Measurements from ENCODE around the gene ATP6V1G2. TPM values are rescaled to one million over a fixed set of nuclear protein-coding genes. Genes with fewer than 3 reads are reported as not detected.

ATP6V1G2 gene
- total and polyA plus RNA-seq, 2 of the 8 experiments (the other 6 are each of a cell fraction or from before 2014, with no cell fraction given), result 3.0 to 5.7 TPM

DNA sequence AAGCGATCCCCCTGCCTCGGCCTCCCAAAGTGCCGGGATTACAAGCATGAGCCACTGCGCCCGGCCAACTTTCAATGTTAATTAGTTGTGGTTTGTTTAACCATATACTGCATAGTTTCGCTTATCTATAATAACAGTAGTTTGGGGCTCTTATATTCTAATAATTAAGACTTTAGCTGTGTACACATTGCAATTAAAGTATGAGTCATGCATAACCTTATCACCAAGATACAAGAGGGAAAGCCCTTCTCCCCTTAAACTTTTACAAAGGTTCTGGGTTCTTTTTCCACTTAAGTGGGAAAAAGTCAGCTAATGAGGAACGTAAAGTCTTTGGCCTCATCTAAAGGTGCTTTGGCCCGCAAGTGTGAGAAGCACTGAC lies 20.9 kb downstream of the ATP6V1G2 start (continued):
- TF ChIP-seq, protein P1, sequence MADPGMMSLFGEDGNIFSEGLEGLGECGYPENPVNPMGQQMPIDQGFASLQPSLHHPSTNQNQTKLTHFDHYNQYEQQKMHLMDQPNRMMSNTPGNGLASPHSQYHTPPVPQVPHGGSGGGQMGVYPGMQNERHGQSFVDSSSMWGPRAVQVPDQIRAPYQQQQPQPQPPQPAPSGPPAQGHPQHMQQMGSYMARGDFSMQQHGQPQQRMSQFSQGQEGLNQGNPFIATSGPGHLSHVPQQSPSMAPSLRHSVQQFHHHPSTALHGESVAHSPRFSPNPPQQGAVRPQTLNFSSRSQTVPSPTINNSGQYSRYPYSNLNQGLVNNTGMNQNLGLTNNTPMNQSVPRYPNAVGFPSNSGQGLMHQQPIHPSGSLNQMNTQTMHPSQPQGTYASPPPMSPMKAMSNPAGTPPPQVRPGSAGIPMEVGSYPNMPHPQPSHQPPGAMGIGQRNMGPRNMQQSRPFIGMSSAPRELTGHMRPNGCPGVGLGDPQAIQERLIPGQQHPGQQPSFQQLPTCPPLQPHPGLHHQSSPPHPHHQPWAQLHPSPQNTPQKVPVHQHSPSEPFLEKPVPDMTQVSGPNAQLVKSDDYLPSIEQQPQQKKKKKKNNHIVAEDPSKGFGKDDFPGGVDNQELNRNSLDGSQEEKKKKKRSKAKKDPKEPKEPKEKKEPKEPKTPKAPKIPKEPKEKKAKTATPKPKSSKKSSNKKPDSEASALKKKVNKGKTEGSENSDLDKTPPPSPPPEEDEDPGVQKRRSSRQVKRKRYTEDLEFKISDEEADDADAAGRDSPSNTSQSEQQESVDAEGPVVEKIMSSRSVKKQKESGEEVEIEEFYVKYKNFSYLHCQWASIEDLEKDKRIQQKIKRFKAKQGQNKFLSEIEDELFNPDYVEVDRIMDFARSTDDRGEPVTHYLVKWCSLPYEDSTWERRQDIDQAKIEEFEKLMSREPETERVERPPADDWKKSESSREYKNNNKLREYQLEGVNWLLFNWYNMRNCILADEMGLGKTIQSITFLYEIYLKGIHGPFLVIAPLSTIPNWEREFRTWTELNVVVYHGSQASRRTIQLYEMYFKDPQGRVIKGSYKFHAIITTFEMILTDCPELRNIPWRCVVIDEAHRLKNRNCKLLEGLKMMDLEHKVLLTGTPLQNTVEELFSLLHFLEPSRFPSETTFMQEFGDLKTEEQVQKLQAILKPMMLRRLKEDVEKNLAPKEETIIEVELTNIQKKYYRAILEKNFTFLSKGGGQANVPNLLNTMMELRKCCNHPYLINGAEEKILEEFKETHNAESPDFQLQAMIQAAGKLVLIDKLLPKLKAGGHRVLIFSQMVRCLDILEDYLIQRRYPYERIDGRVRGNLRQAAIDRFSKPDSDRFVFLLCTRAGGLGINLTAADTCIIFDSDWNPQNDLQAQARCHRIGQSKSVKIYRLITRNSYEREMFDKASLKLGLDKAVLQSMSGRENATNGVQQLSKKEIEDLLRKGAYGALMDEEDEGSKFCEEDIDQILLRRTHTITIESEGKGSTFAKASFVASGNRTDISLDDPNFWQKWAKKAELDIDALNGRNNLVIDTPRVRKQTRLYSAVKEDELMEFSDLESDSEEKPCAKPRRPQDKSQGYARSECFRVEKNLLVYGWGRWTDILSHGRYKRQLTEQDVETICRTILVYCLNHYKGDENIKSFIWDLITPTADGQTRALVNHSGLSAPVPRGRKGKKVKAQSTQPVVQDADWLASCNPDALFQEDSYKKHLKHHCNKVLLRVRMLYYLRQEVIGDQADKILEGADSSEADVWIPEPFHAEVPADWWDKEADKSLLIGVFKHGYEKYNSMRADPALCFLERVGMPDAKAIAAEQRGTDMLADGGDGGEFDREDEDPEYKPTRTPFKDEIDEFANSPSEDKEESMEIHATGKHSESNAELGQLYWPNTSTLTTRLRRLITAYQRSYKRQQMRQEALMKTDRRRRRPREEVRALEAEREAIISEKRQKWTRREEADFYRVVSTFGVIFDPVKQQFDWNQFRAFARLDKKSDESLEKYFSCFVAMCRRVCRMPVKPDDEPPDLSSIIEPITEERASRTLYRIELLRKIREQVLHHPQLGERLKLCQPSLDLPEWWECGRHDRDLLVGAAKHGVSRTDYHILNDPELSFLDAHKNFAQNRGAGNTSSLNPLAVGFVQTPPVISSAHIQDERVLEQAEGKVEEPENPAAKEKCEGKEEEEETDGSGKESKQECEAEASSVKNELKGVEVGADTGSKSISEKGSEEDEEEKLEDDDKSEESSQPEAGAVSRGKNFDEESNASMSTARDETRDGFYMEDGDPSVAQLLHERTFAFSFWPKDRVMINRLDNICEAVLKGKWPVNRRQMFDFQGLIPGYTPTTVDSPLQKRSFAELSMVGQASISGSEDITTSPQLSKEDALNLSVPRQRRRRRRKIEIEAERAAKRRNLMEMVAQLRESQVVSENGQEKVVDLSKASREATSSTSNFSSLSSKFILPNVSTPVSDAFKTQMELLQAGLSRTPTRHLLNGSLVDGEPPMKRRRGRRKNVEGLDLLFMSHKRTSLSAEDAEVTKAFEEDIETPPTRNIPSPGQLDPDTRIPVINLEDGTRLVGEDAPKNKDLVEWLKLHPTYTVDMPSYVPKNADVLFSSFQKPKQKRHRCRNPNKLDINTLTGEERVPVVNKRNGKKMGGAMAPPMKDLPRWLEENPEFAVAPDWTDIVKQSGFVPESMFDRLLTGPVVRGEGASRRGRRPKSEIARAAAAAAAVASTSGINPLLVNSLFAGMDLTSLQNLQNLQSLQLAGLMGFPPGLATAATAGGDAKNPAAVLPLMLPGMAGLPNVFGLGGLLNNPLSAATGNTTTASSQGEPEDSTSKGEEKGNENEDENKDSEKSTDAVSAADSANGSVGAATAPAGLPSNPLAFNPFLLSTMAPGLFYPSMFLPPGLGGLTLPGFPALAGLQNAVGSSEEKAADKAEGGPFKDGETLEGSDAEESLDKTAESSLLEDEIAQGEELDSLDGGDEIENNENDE (IDR thresholded peaks at IDR 0.05; ENCODE audit: insufficient replicate concordance, low read length), result no peak
- TF ChIP-seq CBX5 (IDR thresholded peaks at IDR 0.05; ENCODE audit: low read depth, low read length) (no peak), SIRT6 (IDR thresholded peaks at IDR 0.05; ENCODE audit: low read length) (no peak), ZNF274 (IDR thresholded peaks at IDR 0.05; ENCODE audit: borderline replicate concordance, extremely low read depth, low read length) (no peak), CREB1 (IDR thresholded peaks at IDR 0.05) (no peak), CBX8 (IDR thresholded peaks at IDR 0.05; ENCODE audit: borderline replicate concordance, low read depth, low read length) (no peak), SRF (IDR thresholded peaks at IDR 0.05; ENCODE audit: low read depth, low read length) (no peak), NRF1 (IDR thresholded peaks at IDR 0.05; ENCODE audit: low read depth, low read length) (no peak)
- TF ChIP-seq, protein P2, sequence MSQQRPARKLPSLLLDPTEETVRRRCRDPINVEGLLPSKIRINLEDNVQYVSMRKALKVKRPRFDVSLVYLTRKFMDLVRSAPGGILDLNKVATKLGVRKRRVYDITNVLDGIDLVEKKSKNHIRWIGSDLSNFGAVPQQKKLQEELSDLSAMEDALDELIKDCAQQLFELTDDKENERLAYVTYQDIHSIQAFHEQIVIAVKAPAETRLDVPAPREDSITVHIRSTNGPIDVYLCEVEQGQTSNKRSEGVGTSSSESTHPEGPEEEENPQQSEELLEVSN (IDR thresholded peaks at IDR 0.05), result no peak

All from H1 (cell line).